Mucosa of stomach (tissue), 1 donor: ENCODE data around the gene CRELD1.
"Not testable (repeated sequence)": the region's sequence is repeated elsewhere in the genome, so short reads cannot be mapped to it uniquely, and the experiment has no call there.

Source experiments
- H3K27me3 ChIP-seq: one replicate; pipeline ENCODE4 v1.7.0; 2013; ENCODE audit warnings: mild to moderate bottlenecking, low read length; ENCODE audit not compliant: control insufficient read depth, insufficient read depth
- H3K36me3 ChIP-seq: one replicate; pipeline ENCODE4 v1.7.0; 2013; ENCODE audit warnings: low read length; ENCODE audit not compliant: control insufficient read depth, insufficient read depth
- H3K4me1 ChIP-seq: one replicate; pipeline ENCODE4 v1.7.0; 2013; ENCODE audit warnings: mild to moderate bottlenecking, low read length; ENCODE audit not compliant: control insufficient read depth, insufficient read depth
- H3K4me3 ChIP-seq: one replicate; pipeline ENCODE4 v1.7.0; 2013; ENCODE audit warnings: low read length
- H3K9ac ChIP-seq: one replicate; pipeline ENCODE4 v1.7.0; 2013; ENCODE audit warnings: mild to moderate bottlenecking, low read length, moderate library complexity
- H3K9me3 ChIP-seq: one replicate; pipeline ENCODE4 v1.7.0; 2013; ENCODE audit warnings: mild to moderate bottlenecking, low read length, moderate library complexity; ENCODE audit not compliant: control insufficient read depth
- donor health status: Pancreatic carcinoma.

The CRELD1 gene

DNA sequence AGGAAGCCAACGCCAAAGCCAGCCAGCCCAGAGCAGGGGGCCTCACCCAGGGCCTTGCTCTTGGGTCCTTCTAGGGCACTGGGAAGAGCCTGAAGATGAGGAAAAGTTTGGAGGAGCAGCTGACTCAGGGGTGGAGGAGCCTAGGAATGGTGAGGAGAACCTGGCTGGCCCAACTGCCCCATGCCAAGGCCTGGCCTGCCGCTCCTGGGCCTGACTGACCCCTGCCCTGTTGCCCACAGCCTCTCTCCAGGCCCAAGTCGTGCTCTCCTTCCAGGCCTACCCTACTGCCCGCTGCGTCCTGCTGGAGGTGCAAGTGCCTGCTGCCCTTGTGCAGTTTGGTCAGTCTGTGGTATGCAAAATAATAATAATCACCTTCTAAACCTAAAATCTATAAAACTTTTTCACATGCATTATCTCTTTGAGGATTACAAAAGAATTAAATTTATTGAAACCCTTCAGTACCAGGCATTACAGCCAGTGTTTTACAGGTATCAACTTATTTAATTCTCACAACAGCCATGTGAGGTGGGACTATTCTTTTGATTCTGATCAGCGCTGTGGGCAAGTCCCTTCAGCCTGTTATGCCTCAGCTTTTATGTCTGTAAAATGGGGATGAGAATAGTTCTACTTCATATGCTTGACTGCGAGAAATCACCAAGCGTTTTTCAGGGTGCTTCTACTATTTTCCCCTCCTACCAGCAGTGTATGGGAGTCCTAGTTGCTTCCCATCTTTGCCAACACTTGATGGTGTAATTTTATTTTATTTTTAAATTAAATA, 15.2 kb upstream of the CRELD1 start:
- H3K9ac ChIP-seq = no peak overlapping the region
- no peaks in the 10 kb centered on the region for H3K9me3 ChIP-seq
- H3K36me3 ChIP-seq = no peaks in the 10 kb centered on the region
- H3K4me1 ChIP-seq = peaks cover 42% of the 10 kb centered on the region
- no peak overlapping the region for H3K4me3 ChIP-seq
- no peaks in the 10 kb centered on the region for H3K27me3 ChIP-seq

- Histone ChIP-seq H3K9me3 (no peaks in the 10 kb centered on the region), H3K36me3 (no peaks in the 10 kb centered on the region), H3K27me3 (no peaks in the 10 kb centered on the region), H3K4me3 (no peak overlapping the region), H3K9ac (no peak overlapping the region), H3K4me1 (peaks cover 9% of the 10 kb centered on the region)
Observed at GRCh38 chr3:9928158-9928557, 5.5 kb upstream of the CRELD1 start.

- Histone ChIP-seq H3K27me3 (no peaks in the 10 kb centered on the region), H3K9ac (no peak overlapping the region), H3K4me1 (peaks cover 18% of the 10 kb centered on the region), H3K36me3 (no peaks in the 10 kb centered on the region), H3K4me3 (no peak overlapping the region), H3K9me3 (no peaks in the 10 kb centered on the region)
Observed at GRCh38 chr3:9930804-9931418, 2.7 kb upstream of the CRELD1 start.

DNA sequence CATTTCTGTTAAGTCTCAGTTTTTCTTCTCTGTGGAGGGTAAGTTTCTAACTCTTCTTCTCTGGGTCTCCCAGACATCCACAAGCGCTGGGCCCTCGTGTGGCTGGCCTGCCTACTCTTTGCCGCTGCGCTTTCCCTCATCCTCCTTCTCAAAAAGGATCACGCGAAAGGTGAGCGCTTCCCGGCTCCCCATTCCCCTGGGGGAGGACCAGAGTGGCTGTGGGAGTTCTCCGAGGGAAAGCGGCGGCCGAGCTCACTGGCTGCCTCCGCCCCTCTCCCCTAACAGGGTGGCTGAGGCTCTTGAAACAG, 1.1 kb upstream of the CRELD1 start:
- Histone ChIP-seq H3K36me3 (no peaks in the 10 kb centered on the region), H3K9ac (peak overlapping the region; percentile 91), H3K9me3 (no peaks in the 10 kb centered on the region), H3K27me3 (no peaks in the 10 kb centered on the region), H3K4me1 (peaks cover 22% of the 10 kb centered on the region), H3K4me3 (peak overlapping the region; percentile 71)

DNA sequence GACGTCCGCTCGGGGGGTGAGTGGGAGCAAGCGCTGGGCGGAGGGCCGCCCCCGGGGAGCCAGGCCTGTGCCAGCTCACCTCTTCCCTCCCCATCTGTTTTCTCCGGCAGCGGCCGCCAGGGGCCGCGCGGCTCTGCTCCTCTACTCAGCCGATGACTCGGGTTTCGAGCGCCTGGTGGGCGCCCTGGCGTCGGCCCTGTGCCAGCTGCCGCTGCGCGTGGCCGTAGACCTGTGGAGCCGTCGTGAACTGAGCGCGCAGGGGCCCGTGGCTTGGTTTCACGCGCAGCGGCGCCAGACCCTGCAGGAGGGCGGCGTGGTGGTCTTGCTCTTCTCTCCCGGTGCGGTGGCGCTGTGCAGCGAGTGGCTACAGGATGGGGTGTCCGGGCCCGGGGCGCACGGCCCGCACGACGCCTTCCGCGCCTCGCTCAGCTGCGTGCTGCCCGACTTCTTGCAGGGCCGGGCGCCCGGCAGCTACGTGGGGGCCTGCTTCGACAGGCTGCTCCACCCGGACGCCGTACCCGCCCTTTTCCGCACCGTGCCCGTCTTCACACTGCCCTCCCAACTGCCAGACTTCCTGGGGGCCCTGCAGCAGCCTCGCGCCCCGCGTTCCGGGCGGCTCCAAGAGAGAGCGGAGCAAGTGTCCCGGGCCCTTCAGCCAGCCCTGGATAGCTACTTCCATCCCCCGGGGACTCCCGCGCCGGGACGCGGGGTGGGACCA, 632 bp upstream of the CRELD1 start:
- H3K4me3 ChIP-seq = peak overlapping the region; percentile 71
- no peaks in the 10 kb centered on the region for H3K36me3 ChIP-seq
- H3K9me3 ChIP-seq = no peaks in the 10 kb centered on the region
- peaks cover 24% of the 10 kb centered on the region for H3K4me1 ChIP-seq
- peak overlapping the region; percentile 91 for H3K9ac ChIP-seq
- H3K27me3 ChIP-seq = no peaks in the 10 kb centered on the region

DNA sequence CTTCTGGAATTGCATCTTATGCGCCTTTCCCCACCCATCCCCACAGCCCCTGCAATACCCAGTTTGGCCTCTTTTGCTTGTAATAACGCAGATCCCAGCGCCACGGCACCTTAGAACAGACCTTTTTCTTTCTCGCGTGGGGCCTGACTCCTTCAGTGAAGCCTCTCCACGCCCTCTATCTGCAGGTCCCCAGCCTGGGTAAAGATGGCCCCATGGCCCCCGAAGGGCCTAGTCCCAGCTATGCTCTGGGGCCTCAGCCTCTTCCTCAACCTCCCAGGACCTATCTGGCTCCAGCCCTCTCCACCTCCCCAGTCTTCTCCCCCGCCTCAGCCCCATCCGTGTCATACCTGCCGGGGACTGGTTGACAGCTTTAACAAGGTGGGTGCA, 594 bp downstream of the CRELD1 start:
- H3K36me3 ChIP-seq = no peaks in the 10 kb centered on the region
- no peaks in the 10 kb centered on the region for H3K9me3 ChIP-seq
- H3K27me3 ChIP-seq = no peaks in the 10 kb centered on the region
- peaks cover 24% of the 10 kb centered on the region for H3K4me1 ChIP-seq
- H3K4me3 ChIP-seq = peak overlapping the region; percentile 64
- H3K9ac ChIP-seq = peak overlapping the region; percentile 91

DNA sequence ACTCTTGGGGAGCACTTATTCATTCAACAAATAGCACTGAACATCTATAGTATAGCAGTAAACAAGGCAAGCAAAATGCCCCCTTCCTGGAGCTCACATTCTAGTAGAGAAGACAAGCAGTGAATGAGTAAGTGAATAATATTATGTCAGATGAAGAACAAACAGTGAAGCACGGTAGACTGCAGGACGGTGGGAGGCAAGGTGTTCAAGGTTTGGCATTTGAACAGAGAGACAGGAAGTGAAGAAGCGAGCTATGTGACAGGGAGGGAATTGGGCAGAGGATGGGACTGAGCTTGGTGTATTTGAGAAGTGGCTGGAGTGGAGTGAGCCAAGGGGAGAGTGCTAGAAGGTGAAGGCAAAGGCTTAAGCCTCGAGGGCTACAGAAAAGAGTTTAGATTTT, 1.4 kb downstream of the CRELD1 start:
- no peaks in the 10 kb centered on the region for H3K9me3 ChIP-seq
- H3K4me1 ChIP-seq = peaks cover 24% of the 10 kb centered on the region
- peak overlapping the region; percentile 64 for H3K4me3 ChIP-seq
- H3K27me3 ChIP-seq = no peaks in the 10 kb centered on the region
- H3K36me3 ChIP-seq = no peaks in the 10 kb centered on the region
- peak overlapping the region; percentile 91 for H3K9ac ChIP-seq

DNA sequence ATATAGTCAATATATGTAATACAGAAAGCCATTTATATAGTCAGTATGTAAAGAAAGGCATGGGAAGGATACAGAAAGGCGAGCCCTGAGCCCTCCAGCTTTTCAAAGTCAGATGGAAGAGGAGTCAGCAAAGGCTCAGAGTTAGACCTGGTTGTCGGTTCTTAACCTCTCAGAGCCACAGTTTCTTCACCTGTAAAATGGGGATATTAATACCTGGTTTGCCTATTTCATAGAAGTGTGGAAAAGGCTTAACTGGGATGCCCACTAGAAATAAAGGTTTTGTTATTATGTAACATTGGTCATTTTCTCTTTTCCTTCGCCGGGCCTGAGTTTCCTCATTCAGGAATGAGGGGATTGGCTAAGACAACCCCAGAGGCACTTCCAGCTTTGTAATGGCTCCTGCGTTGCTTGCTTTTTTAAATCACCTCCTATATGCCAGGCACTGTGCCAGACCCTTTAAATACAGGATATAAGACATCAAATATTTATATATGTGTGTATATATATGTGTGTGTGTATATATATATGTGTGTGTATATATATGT, 2.4 kb downstream of the CRELD1 start:
- Histone ChIP-seq H3K27me3 (no peaks in the 10 kb centered on the region), H3K9me3 (no peaks in the 10 kb centered on the region), H3K4me3 (no peak overlapping the region), H3K36me3 (no peaks in the 10 kb centered on the region), H3K4me1 (peaks cover 24% of the 10 kb centered on the region), H3K9ac (no peak overlapping the region)

GRCh38 chr3:9937486-9938238, 4.0 kb downstream of the CRELD1 start:
- no peak overlapping the region for H3K4me3 ChIP-seq
- no peak overlapping the region for H3K9ac ChIP-seq
- H3K27me3 ChIP-seq = no peaks in the 10 kb centered on the region
- H3K9me3 ChIP-seq = no peaks in the 10 kb centered on the region
- H3K4me1 ChIP-seq = peaks cover 16% of the 10 kb centered on the region
- H3K36me3 ChIP-seq = no peaks in the 10 kb centered on the region

DNA sequence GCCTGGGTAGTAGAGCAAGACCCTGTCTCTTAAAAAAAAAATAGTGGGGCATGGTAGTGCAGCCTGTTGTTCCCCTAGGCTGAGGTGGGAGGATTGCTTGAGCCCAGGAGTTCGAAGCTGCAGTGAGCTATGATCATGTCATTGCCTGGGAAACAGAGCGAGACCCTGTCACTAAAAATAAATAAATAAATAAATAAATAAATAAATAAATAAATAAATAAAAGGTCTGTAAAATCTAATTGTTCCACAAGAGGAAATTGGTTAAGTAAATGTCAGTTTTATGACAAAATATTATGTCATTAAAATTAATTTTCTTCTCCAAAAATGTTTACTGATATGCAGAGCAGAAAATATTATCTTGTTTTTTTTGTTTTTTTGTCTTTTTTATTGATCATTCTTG, 5.3 kb downstream of the CRELD1 start:
- Histone ChIP-seq H3K27me3 (no peaks in the 10 kb centered on the region), H3K9ac (no peak overlapping the region), H3K4me3 (no peak overlapping the region), H3K4me1 (peaks cover 15% of the 10 kb centered on the region), H3K36me3 (peaks cover 3% of the 10 kb centered on the region), H3K9me3 (no peaks in the 10 kb centered on the region)

GRCh38 chr3:9939906-9940305, 6.3 kb downstream of the CRELD1 start:
- not testable (repeated sequence) for H3K4me3 ChIP-seq, H3K9ac ChIP-seq, H3K27me3 ChIP-seq, H3K4me1 ChIP-seq, H3K9me3 ChIP-seq, H3K36me3 ChIP-seq

- Histone ChIP-seq H3K27me3 (no peaks in the 10 kb centered on the region), H3K4me3 (no peak overlapping the region), H3K36me3 (peaks cover 4% of the 10 kb centered on the region), H3K9ac (no peak overlapping the region), H3K4me1 (peaks cover 6% of the 10 kb centered on the region), H3K9me3 (no peaks in the 10 kb centered on the region)
Observed at GRCh38 chr3:9940746-9941145, 7.1 kb downstream of the CRELD1 start.
